Smooth muscle cell (in vitro differentiated cells): ENCODE results near the gene ECD. TPM values are rescaled to one million over a fixed set of nuclear protein-coding genes. Genes with fewer than 3 reads are reported as not detected.

Experiments used
- DNase-seq: peaks from one replicate; lab custom pipeline; 2025; ENCODE audit not compliant: unreplicated experiment; lab: John Stamatoyannopoulos, UW
- H2AFZ ChIP-seq: fragments of 200-600 bp; sonication (generic); 2 replicates; pipeline ENCODE4 v1.6.0; 2016; ENCODE audit warnings: antibody characterized with exemption, low read depth, mild to moderate bottlenecking
- H3F3A ChIP-seq: fragments of 200-600 bp; sonication (generic); 2 replicates; pipeline ENCODE4 v1.6.0; 2017; ENCODE audit warnings: antibody characterized with exemption, low read depth
- H3K27ac ChIP-seq: fragments of 200-600 bp; sonication (generic); 2 replicates; pipeline ENCODE4 v1.5.1; 2016; ENCODE audit warnings: low read depth, mild to moderate bottlenecking
- H3K27me3 ChIP-seq: fragments of 200-600 bp; sonication (generic); 2 replicates; pipeline ENCODE4 v1.6.1; 2016; ENCODE audit warnings: low read depth, mild to moderate bottlenecking
- H3K36me3 ChIP-seq: fragments of 200-600 bp; sonication (generic); 2 replicates; pipeline ENCODE4 v1.5.1; 2016; ENCODE audit warnings: low read depth
- H3K4me1 ChIP-seq: fragments of 200-600 bp; sonication (generic); 2 replicates; pipeline ENCODE4 v1.5.1; 2016; ENCODE audit warnings: low read depth
- H3K4me2 ChIP-seq: fragments of 200-600 bp; sonication (generic); 2 replicates; pipeline ENCODE4 v1.6.0; 2016; ENCODE audit warnings: mild to moderate bottlenecking
- H3K4me3 ChIP-seq: fragments of 200-600 bp; sonication (generic); 2 replicates; pipeline ENCODE4 v1.5.1; 2016; ENCODE audit warnings: mild to moderate bottlenecking
- H3K79me2 ChIP-seq: fragments of 200-600 bp; sonication (generic); 2 replicates; pipeline ENCODE4 v1.6.0; 2016; ENCODE audit warnings: low read depth, mild to moderate bottlenecking
- H3K9ac ChIP-seq: fragments of 200-600 bp; sonication (generic); 2 replicates; pipeline ENCODE4 v1.6.0; 2016; ENCODE audit warnings: low read depth
- H3K9me3 ChIP-seq: fragments of 200-600 bp; sonication (generic); replicated peaks from 2 replicates; pipeline ENCODE4 v1.5.1; 2016; ENCODE audit warnings: low read depth
- H4K20me1 ChIP-seq: fragments of 200-600 bp; sonication (generic); 2 replicates; pipeline ENCODE4 v1.6.0; 2016; ENCODE audit warnings: low read depth
- CTCF ChIP-seq: fragments of 200-600 bp; sonication (generic); IDR thresholded peaks from 2 replicates; pipeline ENCODE4 v1.5.1; 2017; ENCODE audit warnings: borderline replicate concordance, mild to moderate bottlenecking, antibody characterized with exemption; ENCODE audit not compliant: insufficient read depth, poor library complexity, severe bottlenecking
- WGBS: methylation state at CpG from one replicate; pipeline ENCODE4 v1.1.7; 2016; ENCODE audit warnings: low lambda C conversion rate; 5-methylcytosine and 5-hydroxymethylcytosine counted together
- polyA plus RNA-seq: library from polyadenylated mRNA; unstranded; fragments of >200 nt; fragmentation: Nextera tagmentation; extraction: Ambion mirVana; gene quantifications from 2 replicates; pipeline ENCODE4 v1.2.1, GENCODE V29; 2016
- total RNA-seq: library from RNA; depleted of rRNA; stranded (reverse); fragments of >200 nt; gene quantifications from 2 replicates; pipeline ENCODE4 v1.2.3, GENCODE V29; 2014

The ECD gene
- total and polyA plus RNA-seq, 2 experiments from 2014 or later = 28.1 to 34.0 TPM

- Histone ChIP-seq H3K27me3 (no peaks in the 10 kb centered on the region), H4K20me1 (no peaks in the 10 kb centered on the region), H3K9ac (no peak overlapping the region), H3K36me3 (peaks cover 57% of the 10 kb centered on the region), H3F3A (no peaks in the 10 kb centered on the region), H3K79me2 (no peaks in the 10 kb centered on the region), H3K4me3 (no peak overlapping the region), H3K4me1 (no peaks in the 10 kb centered on the region), H3K4me2 (no peak overlapping the region), H3K27ac (no peak overlapping the region), H3K9me3 (no peaks in the 10 kb centered on the region), H2AFZ (no peak overlapping the region)
- WGBS = 98% methylated on average over 3 of the region's 3 CpGs
- no peak for DNase-seq
- TF ChIP-seq CTCF = no peak
Measured at GRCh38 chr10:73141603-73142002, 26.2 kb downstream of the ECD start.

- no peaks in the 10 kb centered on the region for H3F3A ChIP-seq
- no peak overlapping the region for H3K27ac ChIP-seq
- H4K20me1 ChIP-seq = no peaks in the 10 kb centered on the region
- no peak for DNase-seq
- no peak overlapping the region for H3K4me3 ChIP-seq
- H2AFZ ChIP-seq = no peak overlapping the region
- peaks cover 3% of the 10 kb centered on the region for H3K79me2 ChIP-seq
- no peak overlapping the region for H3K4me2 ChIP-seq
- no peaks in the 10 kb centered on the region for H3K4me1 ChIP-seq
- H3K9me3 ChIP-seq = no peaks in the 10 kb centered on the region
- H3K36me3 ChIP-seq = peaks cover 53% of the 10 kb centered on the region
- H3K27me3 ChIP-seq = no peaks in the 10 kb centered on the region
- TF ChIP-seq CTCF = no peak
- WGBS = 91% methylated on average over 2 of the region's 2 CpGs
- H3K9ac ChIP-seq = no peak overlapping the region
Measured at GRCh38 chr10:73139251-73139650, 28.6 kb downstream of the ECD start.

- H3K9me3 ChIP-seq = no peaks in the 10 kb centered on the region
- H3F3A ChIP-seq = no peaks in the 10 kb centered on the region
- WGBS = 97% methylated on average over 2 of the region's 2 CpGs
- H3K27me3 ChIP-seq = no peaks in the 10 kb centered on the region
- H4K20me1 ChIP-seq = peaks cover 10% of the 10 kb centered on the region
- TF ChIP-seq CTCF = no peak
- H3K4me3 ChIP-seq = no peak overlapping the region
- peaks cover 60% of the 10 kb centered on the region for H3K36me3 ChIP-seq
- no peak overlapping the region for H3K9ac ChIP-seq
- no peak for DNase-seq
- H2AFZ ChIP-seq = no peak overlapping the region
- H3K4me2 ChIP-seq = no peak overlapping the region
- peaks cover 3% of the 10 kb centered on the region for H3K79me2 ChIP-seq
- H3K27ac ChIP-seq = no peak overlapping the region
- no peaks in the 10 kb centered on the region for H3K4me1 ChIP-seq
Measured at GRCh38 chr10:73136627-73137026, 31.2 kb downstream of the ECD start.

GRCh38 chr10:73134727-73135126 is 33.1 kb downstream of the ECD start:
- Histone ChIP-seq H4K20me1 (peaks cover 10% of the 10 kb centered on the region), H3K79me2 (peaks cover 3% of the 10 kb centered on the region), H3K4me2 (no peak overlapping the region), H2AFZ (no peak overlapping the region), H3K27me3 (no peaks in the 10 kb centered on the region), H3K4me3 (no peak overlapping the region), H3K9me3 (no peaks in the 10 kb centered on the region), H3K9ac (no peak overlapping the region), H3K4me1 (no peaks in the 10 kb centered on the region), H3F3A (no peaks in the 10 kb centered on the region), H3K27ac (no peak overlapping the region), H3K36me3 (peaks cover 60% of the 10 kb centered on the region)
- no peak for DNase-seq
- TF ChIP-seq CTCF = no peak
- WGBS = 98% methylated on average over 3 of the region's 3 CpGs
